GM08714 (cell line): ENCODE data around the gene KIAA0753.
"Not testable (repeated sequence)": the region's sequence is repeated elsewhere in the genome, so short reads cannot be mapped to it uniquely, and the experiment has no call there.

Source experiments
- H3K4me3 ChIP-seq: fragments of 200-500 bp; sonication (Bioruptor generic); 2 replicates; pipeline ENCODE4 v1.5.1; 2014; ENCODE audit warnings: mild to moderate bottlenecking, low read length, inconsistent platforms
- ZNF274 ChIP-seq: IDR thresholded peaks from 2 replicates; pipeline ENCODE4 v1.6.1; 2012; ENCODE audit warnings: mild to moderate bottlenecking, low read depth, low read length

KIAA0753 gene

DNA sequence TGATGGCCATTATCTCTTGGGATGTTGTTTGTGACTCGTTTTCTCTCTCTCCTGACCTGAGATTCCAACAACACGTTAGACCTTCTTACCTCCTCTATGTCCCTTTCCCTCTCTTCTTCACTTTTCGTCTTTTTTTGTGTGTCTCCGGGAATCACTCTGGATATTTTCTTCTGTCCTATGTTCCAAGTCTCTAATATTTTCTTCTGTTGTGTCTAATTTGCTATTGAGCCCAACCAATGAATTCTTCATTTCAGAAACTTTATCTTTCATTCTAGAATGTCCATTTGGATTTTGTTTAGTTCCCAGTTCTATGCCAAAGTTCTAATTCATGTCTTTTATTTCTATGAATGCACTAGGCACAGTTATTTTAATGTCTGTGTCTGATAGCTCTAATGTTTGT lies 57.1 kb downstream of the KIAA0753 start:
- H3K4me3 ChIP-seq, result no peak overlapping the region
- no peak for TF ChIP-seq ZNF274

DNA sequence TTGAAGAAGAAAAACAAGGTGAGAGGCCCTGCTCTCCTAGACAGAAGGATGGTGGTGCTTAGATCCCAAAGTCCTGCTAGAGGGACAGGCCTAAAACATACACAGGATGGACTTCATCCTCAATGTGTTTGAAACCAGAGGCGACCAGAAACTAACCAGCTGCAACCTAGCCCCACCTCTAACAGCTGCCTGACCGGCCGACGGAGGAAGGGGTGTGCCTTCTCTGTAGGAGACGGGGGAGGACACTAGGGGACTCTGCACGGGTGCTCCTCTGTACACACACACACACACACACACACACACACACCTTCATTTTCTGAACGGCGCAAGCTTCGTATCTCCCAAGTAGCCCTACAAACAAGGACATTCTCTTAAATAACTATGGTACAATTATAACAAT lies 59.9 kb downstream of the KIAA0753 start:
- TF ChIP-seq ZNF274, result no peak
- H3K4me3 ChIP-seq, result no peak overlapping the region

DNA sequence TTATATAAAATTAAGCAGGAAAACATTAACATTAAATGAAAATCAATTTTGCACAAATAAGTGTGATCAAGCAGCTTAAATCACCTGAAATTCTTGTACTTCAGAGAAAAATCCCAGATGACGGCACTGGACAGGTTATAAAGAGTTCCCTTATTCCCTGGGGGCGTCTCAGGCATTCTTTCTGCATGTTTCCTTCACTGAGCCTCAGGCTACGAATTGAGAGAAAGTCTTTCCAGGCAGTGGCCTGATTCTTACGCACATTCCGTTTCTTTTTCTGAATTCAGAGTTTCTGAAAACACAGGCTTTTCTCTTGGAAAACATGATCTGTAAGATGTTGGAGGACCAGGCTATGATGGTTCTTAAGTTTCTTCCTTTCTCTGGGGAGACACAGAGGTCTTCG lies 62.0 kb downstream of the KIAA0753 start:
- TF ChIP-seq ZNF274, result no peak
- no peak overlapping the region for H3K4me3 ChIP-seq

DNA sequence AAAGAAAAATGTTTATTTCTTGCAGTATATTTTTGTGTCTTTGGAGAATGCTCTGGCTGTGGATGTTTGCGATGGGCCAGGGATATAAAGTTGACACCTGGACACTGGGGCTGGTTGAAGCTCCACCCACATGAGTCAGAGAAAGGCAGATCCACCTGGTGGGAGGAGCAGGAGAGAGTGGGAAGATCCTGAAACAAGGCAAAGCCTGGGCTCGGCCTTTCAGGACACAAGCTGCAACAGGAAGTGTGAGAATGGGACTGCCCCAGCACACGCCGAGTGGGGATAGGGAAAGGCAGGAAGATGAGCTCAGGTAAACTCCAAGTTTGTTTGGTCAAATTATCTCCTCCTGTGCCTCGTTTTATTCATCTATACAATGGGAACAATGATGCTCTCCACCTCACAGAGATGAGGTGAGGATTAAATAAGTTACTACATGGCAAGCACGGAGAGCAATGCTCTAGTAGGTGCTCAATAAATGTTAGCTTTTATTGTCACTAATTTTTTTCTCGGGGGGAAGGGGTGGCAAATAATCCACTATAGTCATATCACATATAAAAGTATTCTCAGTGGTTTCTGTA lies 62.7 kb downstream of the KIAA0753 start:
- H3K4me3 ChIP-seq, result no peak overlapping the region
- TF ChIP-seq ZNF274, result no peak

DNA sequence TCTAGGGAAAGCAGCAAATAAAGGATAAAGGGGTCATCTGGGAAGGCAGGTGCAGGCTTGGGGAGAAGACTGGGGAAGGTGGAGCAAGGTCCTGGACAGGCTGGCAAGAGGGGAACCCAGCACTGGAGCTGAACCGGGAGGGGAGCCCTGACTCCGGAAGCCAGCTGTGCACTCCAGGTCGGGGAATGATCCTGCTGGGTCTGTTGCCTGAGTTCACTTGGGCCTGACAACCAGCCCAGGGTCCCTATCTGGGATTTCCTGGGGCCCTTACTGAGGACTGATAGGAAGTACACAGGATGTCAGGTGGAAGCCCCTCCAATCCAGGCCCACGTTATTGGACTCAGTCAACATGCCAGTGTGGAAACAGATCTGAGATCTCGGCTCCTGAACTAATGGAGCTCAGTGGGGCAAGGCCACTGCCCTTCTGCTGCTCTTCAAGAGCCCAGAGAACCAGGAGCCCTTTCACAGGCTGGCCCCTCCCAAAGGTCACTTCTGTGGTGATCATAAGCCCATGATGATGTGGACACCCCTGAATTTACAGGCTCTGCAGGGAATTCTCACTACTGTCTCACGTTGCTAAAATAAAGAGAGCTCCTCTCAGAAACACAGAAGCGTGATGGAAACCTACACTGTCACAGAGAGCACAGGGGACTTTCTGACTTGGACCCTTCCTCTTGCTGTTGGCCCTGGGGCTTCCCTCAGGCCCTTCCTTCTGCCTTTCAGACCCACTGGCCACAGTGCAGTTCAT lies 64.3 kb downstream of the KIAA0753 start:
- TF ChIP-seq ZNF274, result no peak
- H3K4me3 ChIP-seq, result no peak overlapping the region

DNA sequence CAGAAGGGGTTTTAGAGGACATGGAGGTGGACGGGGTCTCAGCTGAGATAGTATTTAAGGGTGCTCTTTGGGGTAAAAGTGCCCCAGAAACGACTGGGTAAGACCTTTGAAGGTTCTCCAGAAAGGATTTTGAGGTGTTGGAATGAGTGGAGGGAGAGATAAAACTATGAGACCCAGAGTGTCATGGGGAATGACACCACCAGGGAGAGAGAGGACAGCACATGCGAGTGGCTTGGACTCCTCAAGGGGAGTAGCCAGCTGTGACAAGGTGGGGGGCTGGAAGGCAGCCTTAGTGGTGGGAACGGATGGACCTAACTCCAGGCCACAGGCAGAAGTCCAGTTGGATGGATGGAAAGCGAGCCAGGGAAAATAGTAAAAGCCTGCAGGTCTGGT lies 64.9 kb downstream of the KIAA0753 start:
- no peak overlapping the region for H3K4me3 ChIP-seq
- no peak for TF ChIP-seq ZNF274

DNA sequence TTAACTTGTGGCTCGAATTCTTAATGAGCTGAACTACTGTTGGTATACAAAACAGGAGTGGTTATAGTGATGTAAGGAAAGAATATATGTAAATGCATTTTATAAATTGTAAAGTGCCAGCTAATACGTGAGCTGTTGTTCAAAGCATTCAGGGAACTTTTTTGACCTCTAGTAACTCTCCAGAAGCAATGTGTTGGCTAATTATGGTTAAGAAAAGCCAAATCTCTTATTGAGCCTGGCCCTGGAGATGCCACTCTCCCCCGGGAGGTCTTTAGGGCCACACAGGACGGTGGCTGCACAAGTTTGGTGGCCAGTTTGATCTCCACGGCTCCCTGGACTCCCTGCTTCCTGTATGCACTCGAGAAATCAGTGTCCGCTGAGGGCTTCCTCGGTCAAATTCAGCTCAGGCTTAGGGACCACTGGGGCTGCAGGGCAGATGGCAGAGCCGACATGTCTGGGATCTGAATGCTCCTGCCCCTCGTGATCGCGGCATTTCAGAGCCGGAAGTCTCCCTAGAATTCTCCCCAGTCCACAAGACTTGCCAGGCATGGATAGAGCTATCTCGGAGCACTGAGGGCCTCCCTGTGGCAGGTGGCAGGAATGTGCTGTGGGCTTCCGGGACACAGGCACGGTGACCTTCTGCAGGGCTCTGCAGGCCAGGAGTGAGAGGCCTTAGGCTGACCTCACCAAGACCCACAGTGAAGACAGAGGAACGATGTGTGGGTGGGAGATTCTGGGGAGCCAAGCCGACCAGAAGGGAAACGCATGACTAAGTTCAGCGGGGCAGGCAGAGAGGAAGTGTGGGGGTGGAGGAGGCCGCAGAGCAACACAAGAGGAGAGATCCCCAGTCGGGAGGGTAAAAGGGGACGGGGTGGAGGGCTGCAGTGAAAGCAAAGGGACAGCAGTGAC lies 65.6 kb downstream of the KIAA0753 start:
- H3K4me3 ChIP-seq, result no peak overlapping the region
- TF ChIP-seq ZNF274, result no peak

DNA sequence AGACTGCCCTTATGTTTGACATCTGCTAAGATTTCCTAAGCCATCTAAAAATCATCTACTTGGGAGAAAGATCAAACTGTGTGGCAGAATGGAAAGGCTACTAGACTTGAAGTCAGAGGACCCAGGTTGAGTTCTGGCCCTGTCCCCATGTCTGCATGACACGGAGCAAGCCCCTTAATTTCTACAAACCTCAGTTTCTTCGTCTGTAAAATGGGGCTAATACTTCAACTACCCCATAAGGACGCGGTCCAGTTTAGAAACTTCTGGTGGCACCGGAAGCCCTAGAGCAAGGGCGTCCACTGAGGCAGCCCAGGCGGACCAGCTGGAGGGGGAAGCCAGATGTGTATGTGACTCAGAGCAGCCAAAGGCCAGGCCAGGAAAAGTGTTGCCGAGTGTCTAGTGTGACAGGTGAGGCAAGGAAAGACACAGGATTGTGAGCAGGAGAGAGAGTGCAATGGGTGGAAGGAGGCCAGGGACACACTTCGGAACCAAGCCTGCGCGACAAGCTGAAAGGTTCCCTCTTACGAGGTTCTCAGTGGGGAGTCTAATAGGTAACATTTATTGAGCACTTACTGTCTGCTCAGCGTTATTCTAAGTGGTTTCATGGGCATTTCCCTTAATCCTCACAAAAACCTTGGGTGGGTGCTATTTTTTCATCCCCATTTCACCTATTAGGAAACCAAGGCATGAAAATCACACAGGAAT lies 66.4 kb downstream of the KIAA0753 start:
- no peak for TF ChIP-seq ZNF274
- H3K4me3 ChIP-seq, result no peak overlapping the region

DNA sequence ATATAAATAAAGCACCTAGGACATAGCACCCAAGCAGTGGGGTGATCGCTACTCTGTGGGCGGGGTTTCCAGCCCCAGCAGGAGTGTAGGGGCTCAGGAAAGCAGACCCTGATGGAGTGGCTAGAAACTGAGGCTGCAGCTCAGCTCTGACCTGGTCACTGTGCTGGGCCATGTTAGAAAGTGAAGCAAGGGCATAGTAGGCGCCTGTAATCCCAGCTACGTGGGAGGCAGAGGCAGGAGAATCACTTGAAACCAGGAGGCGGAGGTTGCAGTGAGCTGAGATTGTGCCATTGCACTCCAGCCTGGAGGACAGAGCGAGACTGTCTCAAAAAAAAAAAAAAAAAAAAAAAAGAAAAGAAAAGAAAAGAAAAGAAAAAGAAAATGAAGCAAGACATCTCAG lies 67.0 kb downstream of the KIAA0753 start:
- not testable (repeated sequence) for H3K4me3 ChIP-seq

DNA sequence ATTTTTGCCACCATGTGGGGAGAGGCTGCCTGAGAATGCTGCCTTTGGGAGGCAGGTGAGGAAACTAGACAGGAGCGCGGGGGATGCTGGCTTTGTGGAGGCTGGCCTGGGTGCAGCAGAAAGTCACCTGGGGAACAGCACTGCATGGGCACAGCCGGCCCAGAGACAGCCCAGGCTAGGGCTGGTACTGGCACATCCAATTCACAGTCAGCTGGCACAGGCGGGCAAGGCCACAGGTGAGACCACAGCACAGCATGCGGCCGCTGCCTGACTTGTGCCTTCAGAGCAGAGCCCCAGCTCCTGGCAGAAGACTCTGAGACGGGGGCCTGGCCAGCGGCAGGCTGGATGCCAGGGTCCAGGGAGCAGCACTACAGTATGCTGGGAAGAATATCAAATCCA lies 67.5 kb downstream of the KIAA0753 start:
- TF ChIP-seq ZNF274, result no peak
- H3K4me3 ChIP-seq, result no peak overlapping the region

DNA sequence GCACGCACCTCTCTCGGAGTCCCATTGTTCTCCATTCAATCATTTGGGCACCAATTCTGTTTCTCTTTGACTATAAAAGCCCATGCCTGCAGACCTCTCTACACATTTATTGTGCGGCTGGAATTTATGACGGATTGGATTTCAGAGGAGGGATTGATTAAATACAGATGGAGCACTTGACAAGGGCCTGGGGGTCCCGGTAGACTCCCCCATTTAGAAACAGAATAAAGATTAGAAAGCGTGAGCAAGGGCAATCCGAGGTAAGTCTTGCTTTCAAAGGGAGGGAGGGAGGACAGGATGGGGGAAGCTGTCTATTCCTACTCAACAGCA lies 69.1 kb downstream of the KIAA0753 start:
- TF ChIP-seq ZNF274, result no peak
- no peak overlapping the region for H3K4me3 ChIP-seq

DNA sequence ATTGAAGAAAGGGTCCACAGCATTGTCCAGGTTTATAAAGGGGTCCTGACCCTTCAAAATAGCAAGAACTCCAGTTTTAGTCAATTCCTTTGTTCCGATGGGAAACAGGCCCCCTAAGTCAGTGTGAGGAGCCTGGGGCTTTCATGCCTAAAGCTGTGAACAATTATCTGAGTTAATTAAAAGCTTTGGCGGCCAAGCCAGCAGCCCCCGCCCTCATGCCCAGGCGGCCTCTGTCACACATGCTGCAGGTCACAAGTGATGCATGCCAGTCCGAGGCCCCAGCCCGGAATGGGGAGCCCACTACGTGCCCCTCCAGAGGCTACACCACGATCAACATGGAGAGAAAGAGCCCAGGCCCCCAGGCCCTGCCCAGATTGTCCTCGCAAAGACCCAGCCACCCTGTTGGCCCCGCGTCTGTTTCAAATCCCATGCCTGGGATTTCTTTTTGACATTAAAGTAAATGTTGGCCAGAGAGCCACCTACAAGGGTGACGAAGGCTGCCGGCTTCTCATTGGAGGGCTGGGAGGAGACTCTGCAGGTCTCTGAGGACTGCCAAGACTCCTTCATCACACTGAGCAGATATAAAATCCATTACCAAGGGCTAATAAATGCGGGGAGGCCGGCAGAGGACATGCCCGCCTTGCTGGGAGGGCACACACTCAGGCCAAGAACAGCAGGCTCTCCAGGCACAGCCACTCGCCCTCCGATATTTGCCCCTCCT lies 69.6 kb downstream of the KIAA0753 start:
- no peak overlapping the region for H3K4me3 ChIP-seq
- TF ChIP-seq ZNF274, result no peak

DNA sequence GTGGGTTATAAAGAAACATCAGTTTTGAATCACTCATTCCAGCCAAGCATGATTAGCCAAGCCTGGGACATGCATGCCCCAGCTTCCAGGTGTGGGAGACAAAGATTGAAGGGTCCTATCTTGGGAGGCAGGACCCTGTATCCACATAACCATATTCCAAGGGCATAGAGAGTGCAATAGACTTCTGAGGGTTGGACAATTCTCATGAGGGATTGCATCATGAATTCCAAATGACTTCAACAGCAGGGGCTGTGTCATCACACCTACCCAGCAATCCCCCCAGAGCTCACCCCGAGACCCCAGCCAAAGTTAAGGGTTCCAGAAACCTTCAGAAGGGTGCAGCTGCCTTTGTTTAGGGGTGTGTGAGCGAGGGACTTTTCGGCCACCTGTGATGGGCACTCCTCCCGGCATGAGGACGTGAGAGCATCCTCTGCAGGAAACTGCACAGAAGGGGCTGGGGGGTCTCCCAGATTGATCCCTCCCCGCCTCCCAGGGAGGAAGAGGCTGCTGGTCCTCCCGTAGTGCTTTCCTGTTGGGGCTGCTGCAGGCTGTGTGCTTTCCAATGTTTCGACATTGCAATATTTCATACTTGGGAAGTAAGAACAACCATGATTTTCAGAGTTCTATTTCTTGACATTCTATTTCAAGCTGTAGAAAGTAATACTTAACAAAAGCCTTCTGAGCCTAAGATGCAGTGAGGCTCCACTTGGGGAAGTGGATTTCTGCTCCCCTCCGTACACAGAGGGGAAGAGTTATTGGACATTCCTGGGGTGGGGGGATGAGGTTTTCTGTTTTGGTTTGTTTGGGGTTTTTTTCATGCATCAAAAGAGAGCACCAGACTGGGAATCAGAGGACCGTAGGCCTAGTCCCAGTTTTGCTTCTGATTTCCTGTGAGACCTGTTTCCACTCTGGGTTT lies 70.9 kb downstream of the KIAA0753 start:
- H3K4me3 ChIP-seq, result no peak overlapping the region
- no peak for TF ChIP-seq ZNF274
